GM21390 (cell line): ENCODE data around the gene CYP2R1.
"Not testable (repeated sequence)": the region's sequence is repeated elsewhere in the genome, so short reads cannot be mapped to it uniquely, and the experiment has no call there.

Source experiments
- ATAC-seq: cut with Tn5 transposase; IDR thresholded peaks from one replicate; pipeline ENCODE4 v1.9.1; 2021; ENCODE audit not compliant: unreplicated experiment

CYP2R1 gene

GRCh38 chr11:14892577-14892976, 546 bp upstream of the CYP2R1 start:
- no peak for ATAC-seq

GRCh38 chr11:14891143-14892035, 642 bp downstream of the CYP2R1 start:
- ATAC-seq: peak; percentile 51

- no peak for ATAC-seq
Measured at GRCh38 chr11:14886513-14886912, 5.5 kb downstream of the CYP2R1 start.

DNA sequence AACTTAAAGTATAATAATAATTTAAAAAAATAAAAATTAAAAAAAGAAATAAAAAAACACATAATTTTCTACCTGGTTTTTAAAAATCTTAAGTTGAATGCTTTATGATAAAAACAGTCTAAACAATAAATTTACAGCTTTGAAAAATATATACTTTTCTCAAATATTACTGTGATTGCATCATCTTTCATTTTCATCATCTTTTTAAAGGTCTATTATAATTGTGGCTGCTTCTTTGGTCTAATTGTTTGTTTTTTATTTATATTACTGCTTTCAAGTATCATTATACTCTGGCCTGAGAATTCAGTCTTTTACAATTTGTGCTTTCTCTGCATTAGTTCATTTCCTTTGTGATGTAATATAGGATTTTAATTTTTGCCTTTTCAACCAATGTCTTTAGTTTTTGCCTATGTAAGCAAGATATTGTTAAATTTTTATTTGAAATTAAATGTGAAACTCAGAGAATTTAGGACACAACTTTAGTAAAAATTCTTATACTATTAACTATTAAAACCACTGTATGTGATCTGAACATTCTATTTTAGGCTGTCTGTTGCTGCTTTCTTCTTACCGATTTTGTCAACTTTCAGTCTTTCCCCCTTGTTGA, 7.3 kb downstream of the CYP2R1 start:
- ATAC-seq: no peak

- ATAC-seq: not testable (repeated sequence)
Measured at GRCh38 chr11:14883683-14884082, 8.3 kb downstream of the CYP2R1 start.

- ATAC-seq: no peak
Measured at GRCh38 chr11:14882196-14882595, 9.8 kb downstream of the CYP2R1 start.

GRCh38 chr11:14881576-14882193, 10.3 kb downstream of the CYP2R1 start:
- ATAC-seq: no peak

- no peak for ATAC-seq
Measured at GRCh38 chr11:14875163-14875562, 16.9 kb downstream of the CYP2R1 start.

- ATAC-seq: no peak
Measured at GRCh38 chr11:14873632-14874031, 18.4 kb downstream of the CYP2R1 start.

DNA sequence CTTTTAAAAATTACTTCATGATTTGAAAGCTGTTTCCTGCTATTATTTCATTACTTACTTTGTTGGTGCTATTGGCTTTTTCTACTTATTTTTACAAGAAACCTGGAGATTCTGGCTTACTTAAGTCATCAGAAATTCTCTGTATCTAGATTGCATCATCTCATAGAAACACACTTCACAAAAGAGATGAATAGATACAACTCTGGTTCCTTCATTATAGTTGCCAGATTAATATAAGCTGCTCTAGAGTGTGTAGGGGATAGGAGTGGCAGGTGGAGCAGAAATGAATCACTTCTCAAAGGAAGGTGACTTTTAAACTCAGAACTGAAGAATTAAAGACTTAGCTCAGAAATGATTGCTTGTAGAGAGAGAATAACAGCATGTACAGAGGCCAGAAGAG, 20.0 kb downstream of the CYP2R1 start:
- no peak for ATAC-seq

- not testable (repeated sequence) for ATAC-seq
Measured at GRCh38 chr11:14863775-14864174, 28.3 kb downstream of the CYP2R1 start.

DNA sequence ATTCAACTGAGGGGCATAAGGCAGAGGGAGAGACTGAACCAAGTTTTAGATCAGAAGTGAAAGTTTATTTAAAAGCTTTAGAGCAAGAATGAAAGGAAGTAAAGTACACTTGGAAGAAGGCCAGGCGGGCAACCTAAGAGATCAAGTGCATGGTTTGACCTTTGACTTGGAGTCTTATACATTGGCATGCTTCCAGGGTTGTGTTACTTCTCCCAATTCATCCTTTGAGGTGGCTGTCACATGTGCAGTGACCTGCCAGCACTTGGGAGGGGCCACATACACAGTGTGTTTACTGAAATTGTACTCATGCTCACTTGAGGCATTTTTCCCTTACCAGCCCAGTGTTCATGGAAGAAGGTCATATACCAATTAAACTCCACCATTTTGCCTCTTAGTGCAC, 30.4 kb downstream of the CYP2R1 start:
- ATAC-seq: no peak

DNA sequence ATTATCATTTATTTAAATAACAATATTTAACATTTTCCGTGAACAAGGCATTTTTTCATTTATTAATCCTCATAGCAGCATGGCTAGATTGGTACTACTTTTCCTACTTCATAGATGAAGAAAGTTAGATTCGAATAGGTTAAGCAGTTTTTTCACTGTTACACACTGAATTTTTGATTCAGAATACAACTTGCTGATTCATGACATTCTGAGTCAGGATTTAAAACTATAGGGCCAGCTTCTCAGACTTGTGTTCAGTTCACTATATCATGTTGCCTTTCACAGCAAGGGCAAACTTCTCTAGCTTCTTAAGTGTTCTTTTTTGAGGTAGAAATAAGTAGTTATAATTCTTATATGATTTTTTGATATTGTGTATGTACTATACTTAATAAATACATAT, 31.5 kb downstream of the CYP2R1 start:
- ATAC-seq: no peak

GRCh38 chr11:14858404-14858803, 33.6 kb downstream of the CYP2R1 start:
- ATAC-seq: no peak

DNA sequence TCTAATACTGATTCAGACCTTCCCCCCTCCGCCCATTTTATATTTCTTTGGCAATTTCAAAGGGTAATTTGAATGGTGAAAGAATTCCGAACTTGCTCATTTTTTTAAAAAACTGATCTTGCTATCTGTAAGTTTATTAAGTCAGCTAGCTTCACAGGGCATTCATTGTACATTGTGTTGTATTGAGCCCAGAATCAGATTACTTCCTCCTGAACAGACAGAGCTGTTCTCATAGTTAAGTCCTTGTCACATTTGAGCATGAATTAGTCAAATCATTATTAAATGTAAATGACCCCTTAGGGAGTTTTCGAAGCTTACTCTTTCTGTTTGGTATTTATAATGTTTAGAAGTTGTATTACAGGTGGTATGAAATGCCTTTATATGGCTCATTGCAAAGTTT, 34.4 kb downstream of the CYP2R1 start:
- ATAC-seq: no peak

DNA sequence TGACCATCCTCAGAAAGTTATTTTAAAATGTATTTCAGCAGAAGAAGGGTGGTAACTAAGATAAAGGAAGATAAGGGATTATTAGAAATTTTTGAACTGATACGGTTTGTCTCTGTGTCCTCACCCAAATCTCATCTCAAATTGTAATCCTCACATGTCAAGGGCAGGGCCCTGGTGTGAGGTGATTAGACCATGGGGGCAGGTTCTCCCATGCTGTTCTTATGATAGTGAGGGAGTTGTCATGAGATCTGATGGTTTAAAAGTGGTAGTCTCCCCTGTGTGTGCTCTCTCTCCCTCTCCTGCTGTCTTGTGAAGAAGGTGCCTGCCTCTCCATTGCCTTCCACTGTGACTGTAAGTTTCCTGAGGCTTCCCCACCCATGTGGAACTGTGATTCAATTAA, 36.1 kb downstream of the CYP2R1 start:
- ATAC-seq: no peak

- no peak for ATAC-seq
Measured at GRCh38 chr11:14854057-14854456, 38.0 kb downstream of the CYP2R1 start.

GRCh38 chr11:14852571-14853177, 39.4 kb downstream of the CYP2R1 start:
- ATAC-seq: no peak

GRCh38 chr11:14842002-14842401, 50.0 kb downstream of the CYP2R1 start:
- ATAC-seq: no peak

DNA sequence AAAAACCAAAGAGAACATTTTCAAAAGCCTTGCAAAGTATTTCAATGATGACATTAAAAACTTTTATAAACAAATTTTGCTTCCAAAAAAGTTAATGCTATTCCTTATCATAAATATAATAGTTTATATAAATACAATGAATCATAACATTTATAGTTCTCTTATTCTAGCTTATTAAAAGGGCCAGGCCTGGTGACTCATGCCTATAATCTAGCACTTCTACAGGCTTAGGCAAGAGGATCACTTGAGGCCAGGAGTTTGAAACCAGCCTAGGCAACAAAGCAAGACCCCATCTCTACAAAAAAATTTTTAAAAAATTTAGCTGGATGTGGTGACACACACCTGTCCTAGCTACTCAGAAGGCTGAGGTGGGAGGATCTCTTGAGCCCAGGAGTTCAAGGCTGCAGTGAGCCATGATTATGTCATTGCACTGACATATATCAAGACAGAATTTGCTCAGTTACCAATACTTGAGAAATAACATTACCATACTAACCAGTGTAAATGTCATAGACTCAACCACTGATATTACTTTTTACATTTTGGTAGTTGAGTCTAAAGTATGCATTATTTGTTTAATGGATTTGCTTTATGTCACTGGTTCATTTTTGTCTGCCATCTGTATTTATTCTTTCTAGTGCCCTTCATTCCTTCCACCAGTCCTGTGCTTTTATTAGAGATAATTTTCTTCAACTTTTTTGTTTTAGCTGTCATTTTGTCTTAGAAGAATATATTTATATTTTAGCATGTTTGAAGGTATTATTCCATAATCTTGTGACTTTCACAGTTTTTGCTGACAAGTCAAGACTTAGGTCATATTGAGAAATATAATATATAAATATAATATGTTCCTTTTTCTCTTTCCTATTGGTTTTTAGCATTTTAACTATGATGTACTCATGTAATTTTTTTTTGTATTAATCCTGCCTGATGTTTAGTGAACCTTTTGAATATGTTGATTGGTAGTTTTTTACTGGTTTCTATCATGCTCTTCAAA, 56.2 kb downstream of the CYP2R1 start:
- ATAC-seq: no peak
